ENCODE data around the gene MALRD1.
"Not testable (repeated sequence)": the region's sequence is repeated elsewhere in the genome, so short reads cannot be mapped to it uniquely, and the experiment has no call there.

MALRD1 gene

GRCh38 chr10:19499291-19499770 lies 450.7 kb downstream of the MALRD1 start:
- DNase-seq: no peak

- DNase-seq: no peak
Observed at GRCh38 chr10:19500959-19501358, 452.4 kb downstream of the MALRD1 start.

DNA sequence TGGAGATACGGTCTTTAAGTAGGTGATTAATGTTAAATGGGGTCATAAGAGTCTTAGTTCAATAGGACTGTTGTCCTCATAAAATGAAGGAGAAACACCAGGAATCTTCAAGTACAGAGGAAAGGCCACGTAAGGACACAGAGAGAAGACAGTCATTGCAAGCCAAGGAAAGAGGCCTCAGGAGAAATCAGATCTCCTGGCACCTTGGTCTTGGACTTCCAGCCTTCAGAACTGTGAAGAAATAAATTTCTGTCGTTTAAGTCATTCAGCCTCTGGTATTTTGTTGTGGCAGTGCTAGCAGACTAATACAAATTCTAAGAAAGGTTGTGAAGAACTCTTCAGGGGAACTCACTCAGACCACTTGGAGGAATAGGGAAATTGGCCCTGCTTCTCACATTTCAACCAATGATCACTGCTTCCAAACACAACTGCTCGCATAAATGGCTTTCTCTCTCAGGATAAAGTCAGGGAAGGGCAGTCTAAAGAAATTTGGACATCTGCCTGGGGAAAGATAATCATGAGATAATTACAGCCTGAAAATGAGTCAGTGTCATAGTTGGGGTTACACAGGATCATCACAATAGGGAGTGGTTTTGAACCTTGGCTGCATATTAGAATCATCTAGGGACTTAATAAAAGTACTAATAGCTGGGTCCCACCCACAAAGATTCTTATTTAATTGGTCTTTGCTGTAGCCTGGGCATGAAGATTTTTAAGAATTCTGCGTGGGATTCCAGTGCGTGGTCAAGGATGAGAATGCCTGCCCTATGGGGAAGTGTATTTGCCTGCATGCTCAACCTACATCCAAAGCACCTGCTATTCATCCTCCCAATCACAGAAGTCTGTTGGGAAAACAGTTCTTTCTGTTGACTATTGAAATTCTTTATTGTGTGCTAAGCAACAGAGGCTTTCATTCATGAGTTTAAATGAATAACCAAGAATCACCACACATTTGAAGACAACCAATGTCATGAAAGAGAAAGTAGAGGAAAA lies 457.0 kb downstream of the MALRD1 start:
- no peak for DNase-seq

DNA sequence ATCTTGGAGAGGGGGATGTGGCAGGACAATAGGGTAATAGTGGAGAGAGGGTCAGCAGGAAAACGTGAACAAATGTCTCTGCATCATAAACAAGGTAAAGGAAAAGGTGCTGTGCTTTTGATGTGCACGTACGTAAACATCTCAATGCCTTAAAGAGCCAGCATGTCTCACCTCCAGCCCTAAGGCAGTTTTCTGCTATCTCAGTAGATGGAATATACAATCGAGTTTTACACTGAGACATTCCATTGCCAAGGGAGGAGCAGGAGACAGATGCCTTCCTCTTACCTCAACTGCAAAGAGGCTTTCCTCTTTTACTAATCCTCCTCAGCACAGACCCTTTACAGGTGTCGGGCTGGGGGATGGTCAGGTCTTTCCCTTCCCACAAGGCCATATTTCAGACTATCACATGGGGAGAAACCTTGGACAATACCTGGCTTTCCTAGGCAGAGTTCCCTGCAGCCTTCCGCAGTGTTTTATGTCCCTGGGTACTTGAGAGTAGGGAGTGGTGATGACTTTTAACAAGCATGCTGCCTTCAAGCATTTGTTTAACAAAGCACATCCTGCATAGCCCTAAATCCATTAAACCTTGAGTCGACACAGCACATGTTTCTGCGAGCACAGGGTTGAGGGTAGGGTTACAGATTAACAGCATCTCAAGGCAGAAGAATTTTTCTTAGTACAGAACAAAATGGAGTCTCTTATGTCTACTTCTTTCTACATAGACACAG lies 461.6 kb downstream of the MALRD1 start:
- not testable (repeated sequence) for DNase-seq

GRCh38 chr10:19518109-19518508 lies 469.5 kb downstream of the MALRD1 start:
- no peak for DNase-seq

DNA sequence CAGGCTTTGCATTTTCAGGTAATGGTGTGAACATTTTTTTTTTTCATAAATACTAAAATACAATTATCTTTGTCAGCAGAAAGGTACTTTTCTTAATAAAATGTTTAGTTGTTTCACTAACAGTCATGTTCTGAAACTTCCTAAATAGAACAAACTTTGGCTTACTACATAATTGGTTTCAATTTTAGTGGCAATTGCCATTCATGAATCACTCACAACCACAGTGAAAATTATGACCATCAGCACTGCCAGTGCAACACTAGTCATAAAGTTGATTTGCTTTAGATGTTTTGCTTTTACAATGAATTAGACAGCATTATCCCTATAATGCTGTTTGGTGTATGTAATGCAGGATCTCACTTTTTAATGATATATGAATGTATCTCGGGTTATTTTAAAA lies 470.0 kb downstream of the MALRD1 start:
- no peak for DNase-seq

DNA sequence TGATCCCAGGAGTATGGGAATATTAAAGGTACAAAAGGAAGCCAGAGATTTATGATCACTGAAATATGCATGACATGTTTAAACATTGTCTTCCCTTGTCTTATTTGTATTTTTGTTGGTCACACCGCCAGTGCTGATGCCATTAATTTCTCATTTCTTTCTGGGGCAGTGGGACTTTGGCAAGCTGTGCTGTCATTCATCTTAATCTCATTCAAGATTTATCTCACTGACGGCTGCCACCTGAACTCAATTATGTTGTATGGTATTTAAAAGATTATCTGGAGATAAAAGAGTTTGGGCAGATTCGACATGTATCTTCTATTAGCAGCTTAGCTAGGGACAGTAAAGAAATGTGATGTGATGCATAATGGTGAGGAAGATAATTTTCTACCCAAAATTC lies 482.7 kb downstream of the MALRD1 start:
- no peak for DNase-seq

- no peak for DNase-seq
Observed at GRCh38 chr10:19532411-19532810, 483.8 kb downstream of the MALRD1 start.

GRCh38 chr10:19541299-19541698 lies 492.7 kb downstream of the MALRD1 start:
- no peak for DNase-seq

- no peak for DNase-seq
Observed at GRCh38 chr10:19546224-19546623, 497.6 kb downstream of the MALRD1 start.

GRCh38 chr10:19549503-19549902 lies 500.9 kb downstream of the MALRD1 start:
- DNase-seq: no peak

DNA sequence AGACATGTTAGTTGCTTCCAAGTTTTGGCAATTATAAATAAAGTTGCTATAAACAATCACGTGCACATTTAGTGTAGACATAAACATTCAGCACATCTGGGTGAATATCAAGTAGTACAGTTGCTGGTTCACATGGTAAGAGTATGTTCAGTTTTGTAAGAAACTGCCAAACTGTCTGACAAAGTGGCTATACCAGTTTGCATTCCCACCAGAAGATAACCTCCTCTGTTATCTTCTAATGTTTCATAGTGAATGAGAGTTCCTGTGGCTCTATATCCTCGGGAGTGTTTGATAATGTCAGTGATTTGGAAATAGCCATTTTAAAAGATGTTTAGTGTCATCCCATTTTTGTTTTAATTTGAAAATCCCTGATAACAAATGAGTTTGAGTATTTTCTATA lies 508.1 kb downstream of the MALRD1 start:
- DNase-seq: no peak

DNA sequence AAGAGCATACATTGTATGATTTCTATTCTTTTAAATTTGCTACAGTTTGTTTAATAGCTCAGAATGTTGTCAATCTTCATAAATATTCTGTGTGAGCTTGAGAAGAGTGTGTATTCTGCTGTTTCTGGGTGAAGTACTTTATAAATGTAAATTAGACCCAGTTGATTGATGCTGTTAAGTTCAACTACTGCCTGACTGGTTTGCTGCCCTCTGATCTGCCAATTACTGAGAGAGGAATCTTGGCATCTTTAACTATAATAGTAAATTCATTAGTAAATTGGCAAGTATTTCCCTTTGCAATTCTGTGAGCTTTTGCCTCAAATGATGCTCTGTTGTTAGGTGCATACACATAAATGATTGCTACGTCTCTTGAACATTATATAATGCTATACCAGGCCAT lies 512.6 kb downstream of the MALRD1 start:
- DNase-seq: no peak

DNA sequence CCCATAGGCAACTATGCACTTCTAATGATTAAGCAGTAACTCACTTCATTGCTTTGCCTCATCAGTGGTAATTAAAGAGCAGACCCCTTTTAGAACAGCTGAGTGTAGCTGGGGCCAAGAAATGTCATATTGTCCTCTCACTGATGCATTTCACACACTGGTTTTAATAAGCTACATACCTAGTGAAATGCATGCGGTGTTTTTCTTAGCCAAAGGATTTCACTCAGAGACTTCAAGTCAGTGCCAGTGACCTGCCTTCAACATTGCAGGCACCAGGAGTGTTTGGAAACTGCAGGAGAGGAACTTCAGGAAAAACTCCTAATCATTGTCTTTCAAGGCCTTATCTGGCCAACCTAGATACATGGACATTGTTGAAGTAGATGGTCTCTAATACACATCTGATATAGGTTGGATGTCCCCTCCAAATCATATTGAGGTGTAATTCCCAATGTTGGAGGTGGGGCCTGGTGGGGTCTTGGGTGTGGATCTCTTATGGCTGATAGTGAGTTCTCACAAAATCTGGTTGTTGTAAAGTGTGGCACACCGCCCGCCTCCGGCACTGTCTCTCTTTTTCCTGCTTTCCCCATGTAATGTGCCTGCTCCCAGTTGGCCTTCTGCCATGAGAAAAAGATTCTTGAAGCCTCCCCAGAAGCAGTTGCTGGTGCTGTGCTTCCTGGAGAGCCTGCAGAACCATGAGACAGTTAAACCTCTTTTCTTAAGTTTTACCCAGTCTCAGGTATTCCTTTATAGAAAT lies 515.0 kb downstream of the MALRD1 start:
- no peak for DNase-seq

- DNase-seq: no peak
Observed at GRCh38 chr10:19570120-19570519, 521.5 kb downstream of the MALRD1 start.

GRCh38 chr10:19570991-19571390 lies 522.4 kb downstream of the MALRD1 start:
- no peak for DNase-seq

- no peak for DNase-seq
Observed at GRCh38 chr10:19572056-19572455, 523.5 kb downstream of the MALRD1 start.

DNA sequence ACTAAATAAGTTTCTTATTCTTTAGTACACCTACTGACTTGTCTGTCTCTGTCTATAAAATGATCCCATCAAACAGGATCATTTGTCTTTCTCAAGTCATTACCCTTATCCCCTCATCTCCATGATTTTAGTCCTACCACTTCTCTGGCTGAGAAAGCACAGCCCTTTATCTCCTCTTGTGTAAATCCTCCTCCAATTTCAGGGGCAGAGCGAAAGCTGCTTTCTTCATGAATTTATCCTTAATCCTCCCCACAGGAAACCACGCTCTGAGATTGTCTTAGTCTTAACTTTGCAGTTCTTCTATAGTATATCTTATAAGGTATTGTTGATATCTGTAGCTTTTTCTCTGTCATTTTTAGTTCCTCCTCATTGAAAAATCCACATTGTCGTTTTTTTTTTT lies 528.0 kb downstream of the MALRD1 start:
- no peak for DNase-seq

GRCh38 chr10:19577381-19577780 lies 528.8 kb downstream of the MALRD1 start:
- DNase-seq: no peak

- DNase-seq: no peak
Observed at GRCh38 chr10:19577807-19578206, 529.2 kb downstream of the MALRD1 start.

DNA sequence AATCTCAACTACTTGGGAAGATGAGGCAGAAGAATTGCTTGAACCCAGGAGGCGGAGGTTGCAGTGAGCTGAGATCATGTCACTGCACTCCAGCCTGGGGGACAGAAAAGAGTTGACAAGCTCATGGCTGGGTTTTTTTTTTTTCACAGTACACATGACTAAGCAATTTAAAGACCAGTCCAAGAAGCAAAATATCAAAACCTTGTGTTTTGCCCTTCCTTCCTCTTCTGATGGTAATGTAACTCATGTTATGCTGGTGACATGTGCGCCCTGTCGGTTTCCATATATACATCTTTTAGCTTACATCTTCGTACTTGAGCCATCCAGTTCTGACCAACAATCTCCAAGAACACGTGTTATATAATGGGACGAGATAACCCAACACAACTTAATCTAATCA lies 530.0 kb downstream of the MALRD1 start:
- no peak for DNase-seq

GRCh38 chr10:19579761-19580545 lies 531.4 kb downstream of the MALRD1 start:
- no peak for DNase-seq
